T1000 (cell line): ENCODE measurements around the gene CYTH3.

Experiments used
- DNase-seq: peaks from one replicate; lab custom pipeline; 2025; ENCODE audit warnings: mixed read lengths; lab: John Stamatoyannopoulos, UW

The CYTH3 gene

GRCh38 chr7:6256677-6257535, 15.5 kb downstream of the CYTH3 start:
- no peak for DNase-seq

GRCh38 chr7:6256109-6256483, 16.3 kb downstream of the CYTH3 start:
- no peak for DNase-seq

- DNase-seq = no peak
Observed at GRCh38 chr7:6254866-6255265, 17.6 kb downstream of the CYTH3 start.

- DNase-seq = no peak
Observed at GRCh38 chr7:6252748-6253147, 19.7 kb downstream of the CYTH3 start.

- no peak for DNase-seq
Observed at GRCh38 chr7:6252341-6252746, 20.1 kb downstream of the CYTH3 start.

- DNase-seq = no peak
Observed at GRCh38 chr7:6251653-6252052, 20.8 kb downstream of the CYTH3 start.

- no peak for DNase-seq
Observed at GRCh38 chr7:6250364-6250833, 22.0 kb downstream of the CYTH3 start.

GRCh38 chr7:6249043-6249442, 23.4 kb downstream of the CYTH3 start:
- no peak for DNase-seq

GRCh38 chr7:6248581-6248980, 23.8 kb downstream of the CYTH3 start:
- no peak for DNase-seq

GRCh38 chr7:6246251-6246917, 26.0 kb downstream of the CYTH3 start:
- DNase-seq = no peak

- DNase-seq = no peak
Observed at GRCh38 chr7:6244021-6244420, 28.4 kb downstream of the CYTH3 start.

- no peak for DNase-seq
Observed at GRCh38 chr7:6243168-6243567, 29.3 kb downstream of the CYTH3 start.

- no peak for DNase-seq
Observed at GRCh38 chr7:6242561-6242960, 29.9 kb downstream of the CYTH3 start.

- no peak for DNase-seq
Observed at GRCh38 chr7:6241607-6241973, 30.8 kb downstream of the CYTH3 start.

GRCh38 chr7:6238309-6238925, 34.0 kb downstream of the CYTH3 start:
- no peak for DNase-seq

GRCh38 chr7:6237730-6238129, 34.7 kb downstream of the CYTH3 start:
- no peak for DNase-seq

- no peak for DNase-seq
Observed at GRCh38 chr7:6237011-6237410, 35.4 kb downstream of the CYTH3 start.

- DNase-seq = no peak
Observed at GRCh38 chr7:6235029-6235871, 37.2 kb downstream of the CYTH3 start.

GRCh38 chr7:6234384-6234783, 38.0 kb downstream of the CYTH3 start:
- no peak for DNase-seq

GRCh38 chr7:6232534-6232933, 39.9 kb downstream of the CYTH3 start:
- no peak for DNase-seq

- no peak for DNase-seq
Observed at GRCh38 chr7:6232116-6232515, 40.3 kb downstream of the CYTH3 start.

GRCh38 chr7:6231184-6231583, 41.2 kb downstream of the CYTH3 start:
- DNase-seq = no peak
